Measurements from ENCODE around the gene TMEM38B.
"Not testable (repeated sequence)": the region's sequence is repeated elsewhere in the genome, so short reads cannot be mapped to it uniquely, and the experiment has no call there.

TMEM38B gene

DNA sequence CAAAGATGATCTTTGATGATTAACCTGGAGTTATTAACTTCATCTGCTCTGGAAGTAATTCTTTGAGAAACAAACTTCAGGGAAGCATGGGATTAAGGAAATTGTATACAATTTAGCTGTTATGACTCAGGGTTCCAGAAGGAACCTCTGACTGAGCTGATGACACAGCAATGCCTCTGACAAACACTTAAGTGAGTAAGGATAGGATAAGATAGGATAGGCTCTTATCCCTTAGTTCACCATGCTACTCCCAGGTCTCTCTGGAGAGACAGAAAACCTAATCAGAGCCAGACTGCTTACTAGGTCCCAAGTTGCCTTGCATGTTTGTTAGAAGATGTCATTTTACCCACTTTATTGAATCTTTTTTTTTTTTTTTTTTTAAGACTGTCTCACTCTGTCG, 12.6 kb upstream of the TMEM38B start:
- no peak for DNase-seq (ENCODE audit: low read depth)

DNA sequence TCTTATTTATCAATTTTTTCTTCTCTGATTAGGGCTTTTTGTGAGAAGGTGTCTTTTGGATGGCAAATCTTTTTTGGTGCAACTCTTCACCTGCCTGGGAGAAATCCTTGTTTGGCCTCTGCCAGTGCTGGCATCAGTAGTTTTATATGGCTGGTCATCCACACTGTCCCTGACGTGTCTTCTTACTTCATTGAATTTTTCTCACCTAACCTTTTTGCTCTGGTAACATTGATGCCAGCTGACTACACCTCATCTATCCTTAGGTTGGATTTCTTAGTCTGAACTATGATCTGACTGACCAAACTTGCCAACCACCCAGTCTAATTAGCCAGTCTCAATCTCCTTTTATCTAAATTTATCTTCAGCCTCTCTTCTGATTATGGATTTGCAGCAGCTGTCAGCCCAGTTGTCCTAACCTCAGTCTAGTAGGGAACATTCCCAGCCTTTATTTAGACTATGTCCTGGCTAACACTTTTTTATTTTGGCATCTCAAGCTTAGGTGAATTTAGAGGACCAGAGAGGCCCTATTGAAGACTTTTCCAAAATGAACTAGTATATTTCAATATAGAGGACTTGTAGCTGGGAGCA, 10.6 kb upstream of the TMEM38B start:
- no peak for DNase-seq (ENCODE audit: low read depth)

DNA sequence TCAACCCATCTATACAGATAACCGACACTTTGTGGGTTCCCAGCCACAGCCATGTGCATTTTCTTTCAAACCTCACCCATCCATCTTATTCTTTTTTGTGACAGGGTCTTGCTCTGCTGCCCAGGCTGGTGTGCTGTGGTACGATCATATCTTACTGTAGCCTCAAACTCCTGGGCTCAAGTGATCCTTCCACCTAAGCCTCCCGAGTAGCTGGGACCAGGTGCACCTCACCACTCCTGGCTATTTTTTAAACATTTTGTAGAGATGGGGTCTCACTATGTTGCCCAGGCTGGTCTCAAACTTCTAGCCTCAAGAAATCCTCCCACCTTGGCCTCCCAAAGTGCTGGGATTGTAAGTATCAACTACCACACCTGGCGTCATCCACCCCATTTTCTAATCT, 7.4 kb upstream of the TMEM38B start:
- no peak for DNase-seq (ENCODE audit: low read depth)

DNA sequence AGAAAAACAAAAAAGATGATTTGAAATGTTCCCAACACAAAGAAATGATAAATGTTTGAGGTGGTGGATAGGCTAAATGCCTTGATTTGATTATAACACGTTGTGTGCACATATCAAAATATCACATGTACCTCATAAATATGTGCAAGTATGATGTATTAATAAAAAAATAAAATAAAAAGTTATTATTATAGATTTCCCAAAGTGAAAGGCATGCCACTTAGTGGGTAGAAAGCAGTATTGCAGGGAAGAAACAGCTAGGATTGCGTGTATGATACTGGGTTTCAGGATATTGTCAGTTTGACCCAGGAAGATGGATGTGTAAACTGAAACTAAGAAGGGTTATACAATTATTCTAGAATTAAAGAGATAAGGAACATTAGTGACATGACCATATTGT, 3.6 kb upstream of the TMEM38B start:
- DNase-seq (ENCODE audit: low read depth): no peak

DNA sequence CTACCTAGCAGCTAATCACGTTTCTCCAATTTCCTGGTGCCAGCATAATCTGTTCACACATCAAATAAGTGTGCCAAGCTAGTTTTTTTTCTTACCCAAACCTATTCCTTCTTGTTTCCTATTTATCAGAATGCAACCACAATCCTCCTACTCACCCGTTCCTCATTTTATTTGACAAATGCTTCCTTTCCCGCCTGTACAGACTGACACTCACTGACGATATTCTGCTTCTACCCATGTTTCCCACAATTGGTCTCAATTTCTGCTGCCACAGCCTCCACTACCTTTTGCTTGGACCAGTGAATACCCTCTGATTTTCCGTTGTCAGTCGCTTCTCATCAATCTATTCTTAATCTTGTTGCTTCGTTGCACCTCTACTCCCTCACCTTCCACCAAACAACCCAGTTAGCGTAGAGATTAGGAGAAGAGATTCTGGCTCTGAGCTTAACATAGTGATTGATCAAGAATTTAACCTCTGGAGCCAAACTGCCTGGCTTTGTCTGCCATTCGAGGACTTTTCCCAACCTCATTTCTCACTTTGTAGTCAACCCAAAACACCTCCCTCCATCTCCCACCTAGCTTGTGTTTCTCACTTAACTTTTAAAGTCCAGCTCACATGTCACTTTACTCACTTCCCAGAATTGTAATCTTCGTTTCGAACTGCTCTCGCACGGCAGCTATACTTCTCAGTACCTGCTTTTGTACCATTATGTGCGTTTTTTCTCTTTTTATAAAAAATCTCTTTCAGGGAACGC, 729 bp upstream of the TMEM38B start:
- no peak for DNase-seq (ENCODE audit: low read depth)

DNA sequence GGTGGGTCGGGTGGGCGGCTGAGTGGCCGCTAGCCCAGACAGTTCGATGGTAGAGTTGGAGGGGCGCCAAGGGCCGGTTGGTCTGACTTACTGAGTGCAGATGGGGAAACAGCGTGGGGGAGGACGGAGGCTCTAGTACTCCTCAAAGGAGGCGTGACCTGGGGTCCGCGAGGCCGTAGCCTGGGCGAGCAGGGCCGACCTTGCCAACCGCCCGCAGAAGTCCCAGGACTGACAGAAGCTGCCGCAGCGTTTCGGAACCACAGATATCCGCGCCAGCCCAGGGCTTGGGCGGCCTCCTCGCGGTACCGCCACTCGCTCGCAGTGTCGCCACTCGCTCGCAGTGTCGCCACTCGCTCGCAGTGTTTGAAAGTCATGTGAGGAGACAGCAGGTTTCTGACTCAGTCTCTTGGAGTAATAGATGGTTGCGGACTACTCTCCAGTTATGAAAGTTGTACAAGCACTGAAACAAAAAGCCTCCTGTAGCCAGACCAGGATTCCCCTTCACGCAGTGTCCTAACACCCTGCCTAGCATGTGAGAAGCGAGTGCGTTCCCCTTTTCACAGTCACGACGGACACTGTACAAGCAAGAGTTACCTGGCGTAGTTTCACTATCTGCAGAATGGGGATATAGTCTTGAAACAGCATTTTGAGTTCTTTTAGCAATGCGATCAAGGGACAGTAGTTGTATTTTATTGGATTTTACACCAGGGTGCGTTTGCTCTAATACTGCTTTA, 674 bp downstream of the TMEM38B start:
- peak; percentile 24 for DNase-seq (ENCODE audit: low read depth)

DNA sequence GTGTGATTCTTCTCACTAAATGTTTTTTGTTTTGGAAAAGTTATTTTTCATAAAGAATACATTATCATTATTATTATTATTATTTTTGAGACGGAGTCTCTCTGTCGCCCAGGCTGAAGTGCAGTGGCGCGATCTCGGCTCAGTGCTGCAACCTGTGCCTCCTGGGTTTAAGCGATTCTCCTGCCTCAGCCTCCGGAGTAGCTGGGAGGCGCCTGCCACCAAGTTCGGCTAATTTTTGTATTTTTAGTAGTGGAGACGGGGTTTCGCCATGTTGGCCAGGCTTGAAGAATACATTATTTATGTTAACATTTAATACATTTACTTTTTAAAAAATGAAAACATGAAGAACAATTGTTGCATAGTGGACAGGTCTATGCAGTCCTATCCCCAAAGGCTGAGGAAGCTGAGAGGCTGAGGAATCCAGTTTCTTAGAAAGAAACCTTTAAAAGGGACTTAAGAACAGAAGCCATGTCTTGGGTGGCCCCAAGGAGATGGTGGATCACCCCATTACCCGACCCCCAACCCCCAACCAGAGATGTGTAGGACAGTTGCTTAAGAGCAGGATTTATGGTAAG, 2.0 kb downstream of the TMEM38B start:
- DNase-seq (ENCODE audit: low read depth): no peak

DNA sequence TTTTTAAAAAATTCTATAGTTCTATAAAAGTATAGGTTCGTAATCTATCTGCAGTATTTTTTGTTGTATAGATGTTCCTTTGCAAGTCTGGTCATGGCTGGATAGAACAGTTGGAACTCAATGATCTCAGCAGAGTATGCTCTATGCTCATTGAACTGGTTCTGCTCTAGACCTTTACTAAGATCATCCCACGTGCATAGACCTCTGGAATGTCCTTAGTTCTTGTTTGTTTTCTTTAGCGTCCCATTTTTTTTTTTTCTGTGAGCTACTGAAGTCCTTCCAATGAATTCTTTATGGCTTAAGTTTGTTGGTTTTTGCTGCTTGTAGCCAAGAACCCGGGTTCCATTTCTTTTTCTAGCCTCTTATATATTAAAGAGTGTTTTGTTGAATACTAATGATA, 3.5 kb downstream of the TMEM38B start:
- no peak for DNase-seq (ENCODE audit: low read depth)

DNA sequence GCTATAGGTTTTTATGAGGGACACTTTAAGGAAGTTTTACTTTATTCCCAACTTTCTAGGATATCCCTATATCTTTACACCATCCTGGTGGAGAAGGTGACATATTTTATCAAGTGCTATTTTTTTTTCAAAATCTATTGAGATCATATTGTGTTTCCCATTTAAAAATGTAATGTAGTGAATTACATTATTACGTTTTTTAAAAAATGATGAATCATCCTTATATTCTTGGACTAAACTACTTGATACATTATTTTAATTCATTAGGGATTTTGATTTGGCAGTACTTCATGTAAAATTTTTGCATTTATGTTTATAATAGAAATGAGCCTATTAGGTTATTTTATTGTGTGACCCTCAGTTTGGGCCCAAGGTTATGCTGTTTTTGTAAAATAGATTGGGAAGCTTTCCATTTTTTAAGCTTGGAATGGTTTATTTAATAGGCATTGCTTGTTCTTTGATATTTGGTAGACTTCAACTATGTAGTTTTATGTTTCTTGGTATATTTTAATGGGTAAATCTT, 4.1 kb downstream of the TMEM38B start:
- DNase-seq (ENCODE audit: low read depth): no peak

DNA sequence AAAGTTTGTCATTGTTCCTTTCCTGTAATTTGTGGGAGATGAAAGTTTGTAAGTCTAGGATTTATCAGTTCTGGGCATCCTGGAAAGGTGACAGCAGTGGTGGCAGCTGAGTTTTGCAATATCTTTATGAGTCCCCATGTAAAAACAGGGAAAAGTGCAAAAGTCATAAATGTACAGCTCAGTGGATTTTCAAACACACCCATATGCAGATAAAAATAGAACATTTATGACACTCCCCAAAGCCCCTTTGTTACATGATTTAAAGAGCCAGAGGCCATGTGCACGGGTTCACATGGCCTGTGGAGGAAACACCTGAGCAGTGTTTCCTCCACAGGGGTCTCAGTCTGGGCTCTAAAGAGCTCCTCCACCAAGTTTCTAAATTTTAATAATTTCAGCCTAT, 6.3 kb downstream of the TMEM38B start:
- no peak for DNase-seq (ENCODE audit: low read depth)

DNA sequence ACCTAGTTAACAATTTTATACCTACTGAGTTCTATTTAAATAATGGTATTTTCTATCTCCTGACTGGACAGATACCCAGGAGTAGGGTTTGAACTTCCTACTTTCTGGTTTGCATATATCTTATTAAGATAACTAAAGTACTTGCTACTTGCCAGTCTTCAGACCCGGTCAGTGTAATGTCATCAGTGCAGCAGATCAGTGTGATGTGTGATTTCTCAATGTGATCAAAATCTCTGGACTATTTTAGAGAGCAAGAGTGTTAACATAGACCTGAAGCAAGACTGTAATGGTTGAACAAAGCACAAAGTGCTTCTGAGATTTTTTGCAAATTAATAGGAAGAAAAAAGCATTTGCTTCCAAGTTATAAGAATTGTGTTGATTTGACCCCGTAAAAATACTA, 6.8 kb downstream of the TMEM38B start:
- DNase-seq (ENCODE audit: low read depth): no peak

DNA sequence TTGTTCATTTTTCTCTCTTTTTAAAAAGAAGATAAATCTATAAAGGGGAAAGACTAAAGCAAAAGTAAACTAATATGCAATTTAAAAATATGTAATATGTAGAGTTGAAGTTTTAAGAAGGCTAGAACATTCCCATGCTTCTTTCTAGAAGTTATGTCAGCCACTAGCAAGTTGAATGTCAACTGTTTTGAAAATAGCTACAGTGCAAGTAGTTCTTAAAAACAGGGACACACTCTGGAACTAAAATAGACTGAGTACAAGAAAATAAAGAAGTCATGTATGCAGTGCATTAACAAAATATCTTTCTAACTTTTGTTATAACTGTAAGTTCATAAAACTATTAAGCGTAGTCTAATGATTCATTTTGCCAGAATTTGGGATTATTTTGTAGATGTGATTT, 7.9 kb downstream of the TMEM38B start:
- no peak for DNase-seq (ENCODE audit: low read depth)

DNA sequence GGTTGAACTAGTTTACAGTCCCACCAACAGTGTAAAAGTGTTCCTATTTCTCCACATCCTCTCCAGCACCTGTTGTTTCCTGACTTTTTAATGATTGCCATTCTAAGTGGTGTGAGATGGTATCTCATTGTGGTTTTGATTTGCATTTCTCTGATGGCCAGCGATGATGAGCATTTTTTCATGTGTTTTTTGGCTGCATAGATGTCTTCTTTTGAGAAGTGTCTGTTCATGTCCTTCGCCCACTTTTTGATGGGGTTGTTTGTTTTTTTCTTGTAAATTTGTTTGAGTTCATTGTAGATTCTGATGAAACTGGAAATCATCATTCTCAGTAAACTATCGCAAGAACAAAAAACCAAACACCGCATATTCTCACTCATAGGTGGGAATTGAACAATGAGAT, 9.3 kb downstream of the TMEM38B start:
- DNase-seq (ENCODE audit: low read depth): not testable (repeated sequence)

DNA sequence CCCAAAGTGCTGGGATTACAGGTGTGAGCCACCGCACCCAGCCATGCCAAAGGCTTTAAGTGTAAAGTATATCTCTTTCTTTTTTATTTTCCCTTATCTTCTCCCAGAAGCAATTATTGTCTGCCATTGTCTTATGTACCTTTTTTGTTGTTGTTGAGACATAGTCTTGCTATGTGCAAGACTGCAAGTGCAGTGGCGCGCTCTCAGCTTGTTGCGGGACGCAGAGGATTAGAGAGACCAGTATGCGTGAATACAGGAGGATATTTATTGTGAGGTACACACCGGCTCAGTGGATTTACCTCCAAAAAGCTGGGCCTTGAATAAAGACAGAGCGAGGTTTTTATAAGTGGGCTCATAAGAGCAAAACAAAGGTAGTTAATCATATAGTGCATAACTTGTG, 11.8 kb downstream of the TMEM38B start:
- DNase-seq (ENCODE audit: low read depth): no peak

DNA sequence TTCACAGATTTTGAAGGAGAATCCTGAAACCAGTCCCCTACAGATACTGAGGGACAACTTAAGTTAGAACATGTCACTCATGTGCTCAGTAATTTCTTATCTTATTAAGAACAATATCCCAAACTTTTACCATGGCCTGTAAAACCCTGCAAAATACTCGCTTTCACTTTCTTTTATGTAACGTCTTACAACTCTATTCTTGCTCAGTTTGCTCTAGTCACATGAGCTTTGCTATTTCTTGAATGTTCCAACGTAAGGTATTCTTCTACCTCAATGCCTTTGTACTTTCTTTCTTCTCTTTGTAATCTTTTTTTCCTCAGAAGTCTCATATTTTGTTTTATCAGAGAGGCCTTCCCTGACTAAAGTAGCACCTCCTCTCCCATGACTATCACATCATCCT, 14.1 kb downstream of the TMEM38B start:
- no peak for DNase-seq (ENCODE audit: low read depth)

DNA sequence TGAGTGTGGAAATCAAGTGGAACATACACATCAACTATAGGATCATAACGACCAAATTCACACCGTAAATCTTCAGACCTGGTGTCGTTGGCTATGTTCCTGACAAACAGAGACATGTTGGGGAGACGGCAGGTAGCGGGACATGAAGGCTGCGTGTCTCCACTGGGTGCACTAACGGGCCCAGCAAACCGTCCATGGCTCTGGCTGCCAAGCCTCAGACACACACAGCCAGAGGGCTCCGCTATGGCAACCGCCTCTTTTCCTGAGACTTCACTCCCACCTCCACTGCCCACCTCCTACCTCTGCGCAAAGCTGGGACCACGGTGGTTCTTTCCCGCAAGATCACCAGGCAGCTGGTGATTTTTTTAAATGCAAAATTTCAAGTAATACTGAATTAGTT, 16.3 kb downstream of the TMEM38B start:
- DNase-seq (ENCODE audit: low read depth): no peak

DNA sequence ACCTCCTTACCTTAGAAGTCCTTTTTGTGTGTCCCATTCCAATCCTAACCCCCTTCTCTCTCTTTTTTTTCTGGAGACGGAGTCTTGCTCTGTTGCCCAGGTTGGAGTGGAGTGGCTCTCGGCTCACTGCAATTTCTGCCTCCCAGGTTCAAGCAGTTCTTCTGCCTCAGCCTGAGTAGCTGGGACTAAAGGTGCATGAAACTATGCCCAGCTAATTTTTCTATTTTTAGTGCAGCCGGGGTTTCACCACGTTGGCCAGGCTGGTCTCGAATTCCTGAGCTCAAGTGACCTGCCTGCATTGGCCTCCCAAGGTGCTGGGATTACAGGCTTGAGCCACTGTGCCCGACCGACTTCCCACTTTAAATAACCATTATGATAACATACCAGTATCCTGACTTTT, 17.5 kb downstream of the TMEM38B start:
- no peak for DNase-seq (ENCODE audit: low read depth)

DNA sequence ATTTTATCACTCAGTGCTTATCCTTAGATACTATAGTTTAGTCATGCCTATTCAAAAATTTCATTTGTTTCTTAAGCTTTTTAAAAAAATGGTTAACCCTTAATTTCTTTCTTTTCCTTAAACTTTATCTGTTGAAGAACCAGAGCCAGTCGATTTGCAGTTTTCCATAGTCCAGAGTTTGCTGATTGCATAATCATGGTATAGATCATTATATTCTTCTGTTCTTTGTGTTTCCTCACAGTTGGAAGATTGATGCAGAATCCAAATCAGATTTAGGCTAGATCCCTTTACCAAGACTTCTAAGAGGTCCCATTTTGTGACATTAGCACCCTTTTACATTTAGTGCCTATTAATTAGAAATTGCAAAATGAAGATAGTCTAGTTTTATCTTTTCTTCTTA, 18.0 kb downstream of the TMEM38B start:
- DNase-seq (ENCODE audit: low read depth): no peak

DNA sequence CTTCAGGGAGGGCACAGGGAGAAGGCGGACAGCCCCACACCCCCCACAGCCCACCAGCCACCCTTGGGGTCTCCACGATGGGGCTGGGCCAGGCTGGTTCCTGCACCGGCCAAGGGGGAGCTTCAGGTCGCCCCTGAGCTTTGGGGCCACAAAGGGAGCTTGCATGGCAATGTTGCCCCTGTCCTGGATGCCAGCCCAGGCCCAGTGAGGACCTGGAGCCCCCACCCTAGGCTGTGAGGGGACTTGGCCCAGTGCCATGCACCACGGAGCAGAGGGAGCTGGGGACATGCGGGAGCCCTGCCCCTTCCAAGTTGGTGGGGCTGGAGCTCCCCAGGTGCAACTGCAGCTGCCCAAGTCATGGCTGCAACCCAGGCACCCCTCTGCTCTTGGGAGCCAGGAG, 18.4 kb downstream of the TMEM38B start:
- DNase-seq (ENCODE audit: low read depth): no peak

DNA sequence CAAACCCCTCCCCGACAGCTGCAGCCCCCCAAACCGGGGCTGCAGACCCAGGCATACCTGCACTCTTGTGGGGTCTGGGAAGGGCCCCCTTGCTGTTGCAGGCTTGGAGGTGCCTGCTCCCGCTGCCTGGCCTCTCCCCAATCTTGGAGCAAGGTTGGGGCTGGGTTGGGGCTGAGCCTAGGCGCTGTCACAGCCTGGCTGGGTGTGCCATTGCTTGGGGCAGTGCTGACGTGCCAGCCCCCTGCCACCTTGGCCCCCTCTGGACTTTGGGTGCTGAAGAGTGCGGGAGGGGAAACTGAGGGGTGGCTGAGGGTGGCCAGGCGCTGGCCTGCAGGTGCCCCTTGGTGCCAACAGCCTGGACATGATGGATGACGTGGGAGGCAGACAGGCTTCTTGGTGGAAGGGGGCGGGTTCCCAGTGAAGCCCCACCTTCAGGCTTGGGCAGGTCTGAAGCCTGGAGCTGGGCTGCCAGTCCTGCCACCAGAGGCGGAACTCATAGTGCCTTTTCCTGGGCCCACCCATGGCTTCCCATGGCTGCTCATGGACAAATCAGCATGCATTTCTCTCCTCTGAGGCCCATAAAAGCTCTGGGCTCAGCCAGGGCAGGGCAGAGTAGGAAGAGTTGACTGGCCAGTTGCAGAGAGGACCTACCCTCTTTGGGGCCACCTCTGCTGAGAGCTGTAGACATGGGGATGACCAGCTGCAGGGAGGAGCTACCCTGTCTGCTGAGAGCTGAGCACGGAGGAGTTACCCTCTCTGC, 19.1 kb downstream of the TMEM38B start:
- DNase-seq (ENCODE audit: low read depth): no peak

DNA sequence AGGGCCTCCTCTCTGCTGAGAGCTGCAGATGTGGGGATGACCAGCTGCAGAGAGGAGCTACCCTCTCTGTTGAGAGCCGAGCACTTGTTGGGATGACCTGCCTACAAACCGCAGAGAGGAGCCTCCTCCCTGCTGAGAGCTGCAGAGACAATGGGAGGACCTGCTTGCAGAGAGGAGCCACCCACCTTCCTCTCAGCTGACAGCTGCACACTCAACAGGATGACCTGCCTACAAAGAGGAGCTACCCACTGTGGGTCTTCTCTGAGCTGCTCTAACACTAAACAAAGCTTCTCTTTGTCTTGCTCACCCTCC, 19.6 kb downstream of the TMEM38B start:
- DNase-seq (ENCODE audit: low read depth): no peak

DNA sequence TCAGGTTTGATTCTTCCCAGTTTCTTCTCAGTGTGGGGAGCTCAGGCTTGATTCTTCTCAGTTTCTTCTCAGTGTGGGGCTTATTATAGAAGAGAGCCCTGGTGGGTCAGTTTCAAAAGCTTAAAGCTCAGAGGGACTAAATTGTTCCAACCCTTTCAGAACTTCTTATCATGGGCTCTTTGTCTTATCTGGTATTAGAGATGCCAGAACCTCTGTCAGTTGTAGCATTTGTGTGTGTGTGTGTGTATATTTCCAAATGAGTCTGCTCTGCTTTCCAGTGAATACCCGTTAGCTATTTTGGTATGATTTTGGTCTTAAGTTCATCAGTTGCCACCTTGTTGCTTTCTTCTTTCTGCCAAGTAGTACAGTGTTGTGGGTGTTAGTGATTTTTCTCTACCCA, 21.8 kb downstream of the TMEM38B start:
- no peak for DNase-seq (ENCODE audit: low read depth)
